Smooth muscle cell of bladder (primary cell): ENCODE measurements around the gene OR6X1. TPM values are rescaled to one million over a fixed set of nuclear protein-coding genes. Genes with fewer than 3 reads are reported as not detected.

Source experiments
- total RNA-seq: library from RNA; depleted of rRNA; stranded (reverse); fragments of >200 nt; gene quantifications from 2 replicates; pipeline ENCODE4 v1.2.3, GENCODE V29; 2014

Gene OR6X1, protein sequence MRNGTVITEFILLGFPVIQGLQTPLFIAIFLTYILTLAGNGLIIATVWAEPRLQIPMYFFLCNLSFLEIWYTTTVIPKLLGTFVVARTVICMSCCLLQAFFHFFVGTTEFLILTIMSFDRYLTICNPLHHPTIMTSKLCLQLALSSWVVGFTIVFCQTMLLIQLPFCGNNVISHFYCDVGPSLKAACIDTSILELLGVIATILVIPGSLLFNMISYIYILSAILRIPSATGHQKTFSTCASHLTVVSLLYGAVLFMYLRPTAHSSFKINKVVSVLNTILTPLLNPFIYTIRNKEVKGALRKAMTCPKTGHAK
- total RNA-seq = not detected in 2 replicates

GRCh38 chr11:123754101-123754568, at the start of gene OR6X1:
Gene OR6X1, minus strand, starts transcription at chr11:123754518. Its CDS starts 0 bp downstream, at chr11:123754518.

DNA sequence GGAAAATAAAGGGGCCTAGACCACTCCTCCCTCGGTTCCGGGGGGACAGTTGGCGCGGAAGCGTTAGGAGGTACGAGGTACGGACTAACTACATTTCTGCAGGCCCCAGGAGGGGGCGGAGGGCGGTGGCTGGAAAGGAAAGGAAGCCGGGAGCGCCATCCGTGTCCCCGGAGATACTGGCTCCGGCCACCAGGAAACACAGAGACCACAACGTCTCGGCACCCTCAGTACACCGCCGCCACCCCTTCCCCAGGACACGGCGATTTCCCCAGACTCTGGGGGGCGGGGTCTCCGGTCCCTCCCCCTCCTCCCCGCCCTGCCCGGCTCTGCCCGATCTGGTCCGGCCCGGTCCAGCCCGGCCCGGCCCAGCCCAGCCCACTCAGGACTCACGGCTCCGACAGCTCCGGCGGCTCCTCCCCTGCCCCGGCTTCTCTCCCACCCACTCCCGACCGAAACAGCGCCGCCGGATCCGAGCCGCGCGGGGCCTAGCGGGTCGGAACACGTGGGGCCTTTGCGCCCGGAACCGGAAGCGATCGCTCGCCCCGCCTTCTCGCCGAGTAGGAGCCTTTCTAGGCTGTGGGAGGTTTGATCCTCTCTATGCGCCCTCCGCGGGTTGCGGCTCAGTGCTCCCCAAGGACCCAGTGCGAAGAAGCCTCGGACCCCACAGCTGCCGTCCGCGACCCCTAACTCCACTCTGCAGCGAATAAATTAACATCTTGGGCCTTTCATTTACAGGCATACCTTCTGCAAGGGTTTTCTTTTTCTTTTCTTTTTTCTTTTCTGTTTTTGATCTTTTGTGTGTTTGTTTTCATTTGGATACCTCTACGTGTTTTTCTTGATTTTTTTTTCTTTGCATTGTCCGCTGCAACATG, 12.9 kb downstream of the OR6X1 start, which contains the start of gene ZNF202:
TSS of gene ZNF202 (minus strand) at position 502 of the 872 bp plus-strand sequence. CDS start 10,772 bp downstream, outside the sequence.

Other genes with a start within 250 kb of the OR6X1 start
- gene SCN3B, start 99.9 kb downstream of the OR6X1 start, total RNA-seq = not detected in 2 replicates
- gene ZNF202, start 12.9 kb downstream of the OR6X1 start, total RNA-seq = 4.0 and 7.0 TPM in 2 replicates
- not detected in 2 replicates for gene OR6M1, start 51.8 kb upstream of the OR6X1 start, total RNA-seq
- not detected in 2 replicates for gene TMEM225, start 131.2 kb upstream of the OR6X1 start, total RNA-seq
- not detected in 2 replicates for gene OR8D4, start 147.6 kb upstream of the OR6X1 start, total RNA-seq
- gene OR4D5, start 185.1 kb upstream of the OR6X1 start, total RNA-seq = under 0.01 TPM in 1 of 2 replicates, not detected in the other
- gene OR6T1, start 189.3 kb upstream of the OR6X1 start, total RNA-seq = not detected in 2 replicates
- not detected in 2 replicates for gene OR10S1, start 223.3 kb upstream of the OR6X1 start, total RNA-seq
- gene OR10G6, start 240.6 kb upstream of the OR6X1 start, total RNA-seq = not detected in 2 replicates